ENCODE results near the gene CHML.
A peak's percentile ranks its signal among the peaks of the same experiment; 100 is the strongest.

CHML gene

GRCh38 chr1:241648159-241648558 is 8.0 kb upstream of the CHML start:
- no peak for DNase-seq

GRCh38 chr1:241647658-241648057 is 7.5 kb upstream of the CHML start:
- DNase-seq = no peak

DNA sequence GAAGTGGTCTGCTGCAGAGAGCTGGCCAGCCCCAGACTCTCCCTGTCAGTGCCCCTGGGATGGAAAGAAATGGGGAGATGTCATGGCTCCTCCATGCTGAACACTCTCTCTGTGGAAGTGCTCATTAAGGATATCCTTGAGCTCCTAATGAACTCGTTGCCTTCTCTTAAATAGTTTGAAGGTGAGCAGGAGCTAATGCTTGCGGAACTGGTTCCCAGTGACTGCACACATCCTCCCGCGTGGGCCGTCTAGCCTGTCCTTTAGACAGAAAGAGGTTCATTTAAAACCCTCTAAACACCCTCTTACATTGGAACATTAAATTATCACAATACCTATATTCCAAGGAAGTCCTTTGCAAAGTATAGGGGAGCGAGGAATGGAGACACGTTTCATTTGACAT is 6.0 kb upstream of the CHML start:
- no peak for DNase-seq

DNA sequence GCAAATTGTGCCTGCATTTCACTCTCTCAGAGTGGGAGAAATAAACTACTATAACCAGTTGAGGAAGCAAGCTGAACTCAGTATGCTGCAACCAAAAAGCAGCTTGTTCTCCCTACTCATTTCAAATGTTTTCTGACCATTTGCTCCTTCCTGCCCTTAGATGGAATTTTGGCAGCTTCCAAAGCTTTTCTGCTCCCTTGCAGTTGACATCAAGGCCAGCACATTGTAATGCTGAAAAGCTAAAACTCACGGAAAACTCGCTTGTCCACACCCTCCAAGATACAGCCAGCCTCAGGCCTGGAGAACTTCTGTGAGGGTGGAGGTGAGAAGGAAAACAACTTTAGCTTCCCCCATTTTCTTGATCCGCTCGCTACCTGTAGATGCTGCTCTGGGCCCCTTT is 5.0 kb upstream of the CHML start:
- DNase-seq = no peak

DNA sequence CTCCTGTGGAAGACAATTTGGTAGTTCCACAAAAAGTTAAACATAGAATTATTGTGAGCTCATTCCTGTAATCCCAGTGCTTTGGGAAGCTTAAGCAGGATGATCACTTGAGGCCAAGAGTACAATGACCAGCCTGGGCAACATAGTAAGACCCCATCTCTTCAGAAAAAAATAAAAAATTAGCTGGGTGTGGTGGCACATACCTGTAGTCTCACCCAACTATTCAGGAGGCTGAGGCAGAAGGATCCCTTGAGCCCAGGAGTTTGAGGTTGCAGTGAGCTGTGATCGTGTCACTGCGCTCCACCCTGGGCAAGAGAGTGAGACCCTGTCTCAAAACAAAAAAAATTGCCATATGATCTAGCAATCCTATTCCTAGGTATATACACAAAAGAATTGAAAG is 4.1 kb upstream of the CHML start:
- no peak for DNase-seq

GRCh38 chr1:241642593-241642944 is 2.4 kb upstream of the CHML start:
- DNase-seq = no peak

DNA sequence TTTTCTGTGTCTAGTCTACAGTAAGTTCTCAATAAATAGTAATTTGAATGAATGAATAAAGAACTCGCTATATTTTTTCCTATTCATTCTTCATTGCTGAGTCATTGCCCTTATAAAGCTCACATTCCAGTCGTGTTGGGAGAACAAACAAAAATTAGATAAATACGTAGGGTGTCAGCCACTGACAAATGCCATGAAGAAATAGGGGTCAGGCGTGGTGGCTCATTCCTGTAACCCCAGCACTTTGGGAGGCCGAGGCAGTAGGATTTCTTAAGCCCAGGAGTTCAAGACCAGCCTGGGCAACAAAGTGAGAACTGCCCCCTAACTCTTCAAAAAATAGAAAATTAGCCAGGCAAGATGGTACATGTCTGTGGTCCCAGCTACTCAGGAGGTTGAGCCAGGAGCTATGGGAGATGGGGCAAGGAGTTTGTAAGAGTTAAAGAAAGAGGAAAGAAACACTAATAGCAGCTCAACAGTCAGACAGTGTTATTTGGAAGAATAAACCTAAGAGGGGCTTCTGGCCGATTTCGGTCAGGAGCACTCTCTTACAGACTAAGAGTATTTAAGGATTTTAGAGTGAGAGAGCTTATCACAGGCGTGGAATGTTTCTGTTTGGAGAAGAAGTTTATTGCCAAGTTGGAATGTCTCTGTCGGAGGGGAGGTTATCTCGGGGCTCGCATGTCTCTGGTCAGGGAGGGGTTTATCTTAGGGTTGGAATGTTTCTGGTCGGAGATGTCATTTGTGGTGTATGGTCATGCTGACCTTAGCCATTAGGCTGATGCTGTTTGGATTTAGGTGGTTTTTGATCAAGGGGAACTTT is 1.8 kb upstream of the CHML start:
- DNase-seq = no peak

- no peak for DNase-seq
Measured at GRCh38 chr1:241640867-241641622, 876 bp upstream of the CHML start.

DNA sequence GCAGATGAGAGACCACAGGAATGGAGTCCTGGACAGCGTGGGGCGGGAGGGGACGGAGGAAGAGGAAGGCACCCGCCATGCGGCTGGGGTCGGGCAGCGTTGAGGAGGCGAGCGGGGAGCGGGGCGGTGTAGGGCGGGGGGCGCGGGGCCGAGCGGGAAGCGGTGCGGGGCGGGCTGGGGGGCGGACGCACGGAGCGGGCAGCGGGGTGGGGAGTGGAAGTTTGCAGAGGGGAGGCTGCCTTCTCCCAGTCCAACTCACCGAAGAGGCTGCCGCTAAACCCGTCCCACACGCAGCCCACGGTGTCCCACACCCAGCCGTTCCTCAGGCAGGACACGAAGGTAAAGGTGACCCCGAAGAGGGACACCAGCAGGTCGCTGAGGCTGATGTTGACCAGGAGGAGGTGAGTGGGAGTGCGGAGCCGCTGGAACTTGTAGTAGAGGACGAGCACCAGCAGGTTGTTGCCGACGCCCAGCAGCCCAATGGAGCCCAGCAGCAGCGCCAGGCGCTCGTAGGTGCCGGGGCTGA is 483 bp downstream of the CHML start:
- peak; percentile 83 for DNase-seq

DNA sequence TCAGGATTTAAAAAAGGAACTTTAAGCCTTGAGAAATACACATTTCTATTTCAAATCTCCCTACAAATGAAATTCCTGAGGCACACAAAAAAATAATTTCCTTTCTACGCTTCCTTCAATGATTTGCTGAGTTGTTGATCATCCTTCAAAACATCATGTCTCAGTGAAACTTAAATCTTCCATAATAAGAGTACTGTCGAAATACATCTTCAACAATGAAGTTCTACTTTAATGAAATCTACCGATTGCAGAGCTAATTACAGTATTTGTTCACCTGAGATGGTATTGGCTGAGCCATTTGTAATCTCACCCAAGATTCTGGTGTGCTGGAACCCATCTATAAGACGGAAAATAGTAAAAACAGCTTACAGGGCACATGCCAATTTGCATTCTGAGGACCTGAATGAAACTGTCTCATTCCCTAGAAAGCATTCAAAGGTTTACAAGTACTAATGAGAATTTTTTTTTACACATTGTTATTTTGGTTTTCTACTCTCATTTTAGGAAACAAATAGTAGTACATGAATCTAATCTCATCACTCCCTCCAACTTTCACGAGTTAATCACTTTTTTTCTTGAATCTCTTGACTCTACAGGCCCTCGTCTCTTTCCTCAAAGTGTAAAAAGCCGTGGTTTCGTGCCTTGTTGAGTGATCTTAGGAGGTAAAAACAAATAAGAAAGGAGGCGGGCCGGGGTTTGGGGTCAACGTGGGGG is 1.1 kb downstream of the CHML start:
- peak; percentile 36 for DNase-seq

DNA sequence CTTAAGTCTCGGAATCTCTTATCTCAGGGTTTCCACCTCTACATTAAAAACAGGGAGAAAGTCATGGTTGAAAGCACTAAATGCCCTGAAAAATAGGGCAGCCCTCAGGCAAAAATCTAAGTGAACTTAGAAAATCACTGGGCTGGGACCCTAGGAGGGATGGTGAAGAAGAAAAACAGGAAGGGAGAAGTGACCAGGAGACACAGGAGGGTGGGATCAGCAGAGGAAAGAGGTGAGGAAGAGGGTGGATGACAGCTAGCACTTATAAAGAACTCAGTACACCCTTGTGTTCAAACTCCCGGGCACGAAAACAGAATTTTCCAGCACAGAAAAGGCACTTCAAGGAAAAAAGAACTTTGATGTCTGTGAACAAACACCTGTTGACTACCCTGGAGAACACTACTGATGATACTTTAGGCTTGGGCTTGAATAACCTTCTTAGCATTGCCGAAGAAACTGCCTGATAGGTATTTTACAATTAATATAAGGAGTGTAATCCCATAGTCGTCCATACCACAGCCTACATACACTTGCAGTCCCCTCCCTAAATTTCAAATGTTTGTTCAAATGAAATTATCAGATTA is 2.0 kb downstream of the CHML start:
- DNase-seq = no peak

DNA sequence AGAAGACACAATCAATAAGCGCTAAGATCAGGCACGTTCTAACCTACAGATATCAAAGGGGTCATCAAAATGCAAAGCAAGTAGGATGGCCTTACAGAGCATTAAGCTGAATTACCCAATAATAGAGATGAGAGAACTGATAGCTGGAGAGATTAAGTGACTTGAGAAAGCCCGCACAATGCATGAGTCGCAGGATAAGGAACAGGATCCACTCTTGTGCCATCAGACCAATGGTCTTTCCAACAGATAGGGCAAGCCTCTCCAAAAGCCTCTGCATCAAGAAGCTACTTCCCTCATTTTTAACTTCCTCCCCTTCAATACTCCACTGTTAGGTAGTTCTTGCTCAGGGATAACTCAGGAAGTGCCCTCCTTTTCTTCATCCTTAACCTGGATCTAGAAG is 2.6 kb downstream of the CHML start:
- no peak for DNase-seq

GRCh38 chr1:241637046-241637590 is 3.1 kb downstream of the CHML start:
- no peak for DNase-seq

- DNase-seq = no peak
Measured at GRCh38 chr1:241636291-241636690, 3.9 kb downstream of the CHML start.

DNA sequence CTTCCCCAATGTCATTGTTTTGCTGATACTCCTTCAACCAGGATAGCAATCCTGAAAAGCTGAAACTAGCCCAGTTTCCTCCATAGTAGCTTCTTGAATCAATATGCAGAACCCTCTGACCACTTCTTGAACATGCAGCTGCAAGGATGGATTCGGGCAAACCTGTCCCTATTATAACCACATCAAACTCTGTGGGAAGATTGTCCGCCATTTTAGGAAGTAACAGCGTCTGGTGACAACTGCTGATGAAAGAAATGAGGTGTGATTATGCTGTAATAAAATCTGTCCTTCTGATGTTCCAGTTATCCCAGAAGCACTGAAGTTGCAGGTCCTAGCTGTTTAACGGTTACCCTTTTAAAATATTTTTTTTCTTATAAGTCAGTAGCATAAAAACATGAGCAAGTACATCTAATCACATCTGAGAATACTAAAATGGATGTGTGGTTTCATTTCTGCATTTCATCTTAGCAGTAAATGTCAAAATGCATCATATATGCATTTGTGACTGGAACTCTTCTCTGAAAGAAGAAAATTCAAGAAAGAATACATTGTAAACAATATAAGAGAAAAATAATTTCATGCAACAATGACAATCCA is 4.5 kb downstream of the CHML start:
- DNase-seq = no peak

GRCh38 chr1:241632987-241633386 is 7.2 kb downstream of the CHML start:
- no peak for DNase-seq

- DNase-seq = no peak
Measured at GRCh38 chr1:241631674-241632073, 8.5 kb downstream of the CHML start.

- no peak for DNase-seq
Measured at GRCh38 chr1:241630899-241631298, 9.3 kb downstream of the CHML start.

GRCh38 chr1:241630476-241630875 is 9.7 kb downstream of the CHML start:
- DNase-seq = no peak

- no peak for DNase-seq
Measured at GRCh38 chr1:241630005-241630404, 10.2 kb downstream of the CHML start.

- no peak for DNase-seq
Measured at GRCh38 chr1:241627453-241628259, 12.5 kb downstream of the CHML start.
